ENCODE data around the gene BAHCC1. TPM values are rescaled to one million over a fixed set of nuclear protein-coding genes. Genes with fewer than 3 reads are reported as not detected.

BAHCC1 gene
- total and polyA plus RNA-seq, 2 of the 8 experiments (the other 6 are each of a cell fraction or from before 2014, with no cell fraction given): 0.26 to 0.58 TPM

DNA sequence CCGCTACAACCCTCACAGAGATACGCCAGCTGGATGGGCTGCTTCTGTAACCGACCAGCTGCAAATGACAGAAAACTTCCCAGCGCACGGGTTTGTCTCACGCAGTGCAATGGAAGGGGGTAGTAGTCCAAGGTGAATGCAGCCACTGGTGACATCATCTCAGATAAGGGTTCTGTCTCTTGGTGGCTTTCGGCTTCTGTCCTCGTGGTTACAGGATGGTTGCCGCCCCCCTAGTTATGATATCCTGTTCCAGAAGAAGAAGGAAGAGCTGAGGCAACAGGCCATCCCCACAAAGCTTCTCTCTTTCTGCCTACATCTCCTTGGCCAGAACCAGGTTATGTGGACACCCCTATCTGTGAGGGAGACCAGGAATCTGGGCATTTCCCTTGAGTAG is 40.3 kb upstream of the BAHCC1 start:
- Histone ChIP-seq H3K4me3 (ENCODE audit: extremely low read depth in 1 of 4, insufficient read depth in 2 of 4, low read depth in 3 of 4, low read length in 4 of 4) (no peak overlapping the region), H2BK20ac (ENCODE audit: low read length) (no peak overlapping the region), H3K9ac (replicated peaks in 1 of 4; ENCODE audit: extremely low read depth in 1 of 4, low read depth in 3 of 4, low read length in 3 of 4) (no peak overlapping the region), H3K27me3 (replicated peaks in 1 of 4; ENCODE audit: control insufficient read depth in 3 of 4, extremely low read depth in 1 of 4, insufficient read depth in 3 of 4, low read length in 3 of 4) (peaks cover 0 to 2% (median 1%) of the 10 kb centered on the region in 4 experiments; a peak in 3 of 7 replicates), H3K14ac (ENCODE audit: insufficient read length) (no peak overlapping the region), H2BK120ac (replicated peaks; ENCODE audit: low read depth, low read length) (no peak overlapping the region), H4K20me1 (replicated peaks in 1 of 2; ENCODE audit: control insufficient read depth in 1 of 2, insufficient read depth in 2 of 2, low read length in 2 of 2) (no peaks in the 10 kb centered on the region), H3K79me2 (ENCODE audit: control insufficient read depth in 1 of 2, insufficient read depth in 2 of 2, low read length in 2 of 2) (no peaks in the 10 kb centered on the region), H4K5ac (ENCODE audit: insufficient read length, low read depth, low read length) (no peak overlapping the region), H2BK12ac (ENCODE audit: low read depth, low read length) (no peak overlapping the region), H2AFZ (ENCODE audit: low read length) (no peak overlapping the region), H3K23ac (ENCODE audit: insufficient read length) (no peak overlapping the region), H4K91ac (replicated peaks; ENCODE audit: insufficient read length, low read length) (no peak overlapping the region), H3K4ac (replicated peaks; ENCODE audit: insufficient read length, low read depth, low read length) (no peak overlapping the region), H2BK15ac (ENCODE audit: low read length) (0 out of 2 replicates have a peak overlapping the region, but pooled peaks have one; percentile 31), H3K27ac (ENCODE audit: low read depth, low read length) (no peak overlapping the region), H2AK5ac (ENCODE audit: low read depth, low read length) (no peak overlapping the region), H3K4me2 (ENCODE audit: insufficient read depth in 1 of 2, low read depth in 2 of 2, low read length in 2 of 2) (no peak overlapping the region), H4K8ac (ENCODE audit: extremely low read depth, insufficient read depth, low read length) (no peak overlapping the region), H3K56ac (replicated peaks; ENCODE audit: insufficient read length, low read depth, low read length) (no peak overlapping the region), H3K4me1 (replicated peaks in 1 of 4; ENCODE audit: control insufficient read depth in 3 of 4, insufficient read depth in 4 of 4, low read length in 3 of 4) (peaks cover 0 to 6% (median 0%) of the 10 kb centered on the region in 4 experiments; a peak in 1 of 7 replicates), H3K9me3 (ENCODE audit: insufficient read depth in 2 of 2, low read depth in 1 of 2, low read length in 1 of 2) (no peaks in the 10 kb centered on the region; a peak in 1 of 4 replicates), H3K23me2 (ENCODE audit: low read depth, low read length) (no peaks in the 10 kb centered on the region), H3K18ac (ENCODE audit: extremely low read depth, low read length) (no peak overlapping the region), H3K79me1 (ENCODE audit: low read depth, low read length) (no peaks in the 10 kb centered on the region), H2BK5ac (ENCODE audit: low read depth, low read length) (no peak overlapping the region), H3K36me3 (ENCODE audit: control insufficient read depth in 2 of 4, insufficient read depth in 4 of 4, low read length in 3 of 4) (no peaks in the 10 kb centered on the region)
- WGBS, 2 experiments (ENCODE audit: extremely low coverage in 1 of 2, insufficient coverage in 1 of 2, insufficient read length in 1 of 2, insufficient replicate concordance in 2 of 2, low coverage in 1 of 2, low lambda C conversion rate in 2 of 2, missing lambda C conversion rate in 1 of 2): 89% methylated on average over 8 of the region's 9 CpGs; no CpG with 5 or more reads in 1 of the 2 experiments
- DNase-seq (ENCODE audit: low read depth in 1 of 2, low spot score in 2 of 2): no peak
- POLR2A ChIA-PET (ENCODE audit: partially characterized antibody): no interaction called here
- CTCF ChIA-PET (ENCODE audit: partially characterized antibody): interaction anchor here (0.6 to 1.9 kb wide), 7 partner anchors 11 to 130 kb away, joined by 3 to 5 read pairs (median 3); no protein-coding TSS in a partner anchor
- FAIRE-seq: no peak
- TF ChIP-seq CHD1 (IDR thresholded peaks at IDR 0.05; ENCODE audit: low read depth, low read length) (no peak), ZNF274 (IDR thresholded peaks at IDR 0.05; ENCODE audit: borderline replicate concordance, extremely low read depth, low read length) (no peak), KDM1A (IDR thresholded peaks at IDR 0.05; ENCODE audit: borderline replicate concordance, low read length) (no peak), SIX5 (IDR thresholded peaks at IDR 0.05; ENCODE audit: low read depth, low read length) (no peak), SP1 (IDR thresholded peaks at IDR 0.05; ENCODE audit: low read depth, low read length) (no peak), EZH2 (IDR thresholded peaks at IDR 0.05; ENCODE audit: low read depth, low read length, severe bottlenecking) (no peak), KDM4A (IDR thresholded peaks at IDR 0.05; ENCODE audit: low read depth, low read length, severe bottlenecking) (no peak), CHD2 (IDR thresholded peaks at IDR 0.05; ENCODE audit: low read length) (no peak), CBX5 (IDR thresholded peaks at IDR 0.05; ENCODE audit: low read depth, low read length) (no peak), JUN (IDR thresholded peaks at IDR 0.05; ENCODE audit: low read depth, low read length) (no peak), SIRT6 (IDR thresholded peaks at IDR 0.05; ENCODE audit: low read length) (no peak), YY1 (IDR thresholded peaks at IDR 0.05; ENCODE audit: low read depth, low read length) (no peak), ASH2L (IDR thresholded peaks at IDR 0.05; ENCODE audit: low read length) (no peak), EGR1 (IDR thresholded peaks at IDR 0.05; ENCODE audit: borderline replicate concordance, low read depth, low read length) (no peak), SIN3A (conservative IDR thresholded peaks at IDR 0.05 in 1 of 2, IDR thresholded peaks at IDR 0.05 in 1 of 2; ENCODE audit: low read depth in 1 of 2, low read length in 2 of 2) (no peak)

Measured in H1 (cell line).